Measurements from ENCODE around the gene RPL36A.
A peak's percentile ranks its signal among the peaks of the same experiment; 100 is the strongest.

RPL36A gene

DNA sequence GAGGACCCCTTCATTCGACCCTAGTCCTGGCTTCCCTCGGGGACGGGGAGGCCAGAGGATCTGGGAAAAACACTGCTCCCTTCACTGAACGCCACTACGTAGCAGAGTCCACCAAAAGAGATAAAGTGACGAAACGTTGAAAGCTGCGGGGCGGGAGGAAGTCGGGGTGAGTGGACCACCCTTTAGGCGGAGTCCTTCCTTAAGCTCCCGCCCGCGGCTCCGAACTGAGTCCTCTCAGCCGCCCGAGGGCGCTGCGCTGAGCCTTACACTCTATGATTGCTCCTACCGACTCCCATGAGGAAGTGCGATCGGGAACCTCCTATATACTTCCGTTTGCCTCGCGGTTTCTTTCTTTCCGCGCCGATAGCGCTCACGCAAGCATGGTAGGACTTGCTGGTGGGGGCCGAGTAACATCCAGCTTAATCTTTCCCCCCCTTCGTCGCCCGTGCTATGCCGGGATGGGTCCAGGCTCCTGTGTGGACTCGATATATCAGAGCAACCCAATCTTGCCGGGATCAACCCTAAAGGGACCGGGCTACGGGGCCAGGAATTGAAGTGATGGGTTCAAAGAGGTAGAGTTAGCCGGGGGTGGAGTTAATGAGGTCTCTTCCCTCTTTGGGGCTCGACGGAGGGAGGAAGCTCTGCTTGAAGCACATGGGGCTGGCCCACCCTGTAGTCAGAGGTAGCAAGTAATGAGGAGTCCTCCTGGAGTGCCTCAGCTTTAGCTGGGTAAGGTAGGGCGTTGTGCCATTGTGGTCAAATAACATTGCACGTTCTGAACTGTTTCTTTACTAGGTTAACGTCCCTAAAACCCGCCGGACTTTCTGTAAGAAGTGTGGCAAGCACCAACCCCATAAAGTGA lies at the start of gene RPL36A:
Gene RPL36A (plus strand): TSS at position 348 of the 862 bp plus-strand sequence. CDS start 33 bp downstream, at position 381.
- DNase-seq (ENCODE audit: low read depth in 2 of 3, low spot score in 1 of 3) = peak; percentile 65 to 77 (median 76)

- DNase-seq (ENCODE audit: low read depth in 2 of 3, low spot score in 1 of 3) = no peak
These were observed 42.9 kb upstream of the RPL36A start for GRCh38 chrX:101347859-101348451.

DNA sequence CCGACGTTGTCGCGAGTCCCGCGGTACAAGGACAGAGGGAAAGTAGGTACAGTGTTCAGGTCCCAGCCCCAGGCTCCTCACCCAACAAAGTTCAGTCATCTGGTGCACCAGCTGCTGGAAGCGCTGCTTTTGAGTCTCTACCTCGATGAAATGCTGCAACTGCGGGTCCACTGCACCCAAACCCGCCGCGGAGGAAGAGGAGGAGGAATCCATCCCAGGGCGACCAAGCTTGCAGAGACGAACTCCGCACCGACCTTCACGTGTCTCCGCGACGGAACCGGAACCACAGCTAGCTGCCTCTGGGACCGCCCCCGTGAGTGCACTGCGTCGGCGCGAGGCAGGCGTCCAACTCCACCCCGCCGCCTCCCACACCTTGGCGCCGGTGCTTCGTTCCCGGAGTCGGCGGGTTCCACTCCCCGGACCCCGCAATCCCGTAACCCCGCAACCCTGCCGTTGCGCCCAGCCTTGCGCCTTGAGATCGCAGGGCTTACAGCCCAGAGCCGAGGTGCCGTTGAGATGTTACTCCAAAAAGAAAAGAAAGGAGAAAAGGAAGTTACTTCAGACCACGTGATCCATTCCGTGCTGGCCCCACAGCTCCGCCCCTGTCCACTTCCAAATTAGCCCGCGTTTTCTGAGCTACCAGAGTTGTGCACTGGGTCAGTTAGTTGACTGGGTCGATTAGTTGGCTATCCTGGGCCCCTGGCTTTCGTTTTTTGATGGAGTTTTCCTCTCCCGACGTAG lies 42.2 kb upstream of the RPL36A start, which contains the start of gene TIMM8A:
Gene TIMM8A (minus strand): TSS at position 291 of the 741 bp plus-strand sequence. CDS start 78 bp downstream, at position 213.
- peak; percentile 50 to 72 (median 64) for DNase-seq (ENCODE audit: low read depth in 2 of 3, low spot score in 1 of 3)

DNA sequence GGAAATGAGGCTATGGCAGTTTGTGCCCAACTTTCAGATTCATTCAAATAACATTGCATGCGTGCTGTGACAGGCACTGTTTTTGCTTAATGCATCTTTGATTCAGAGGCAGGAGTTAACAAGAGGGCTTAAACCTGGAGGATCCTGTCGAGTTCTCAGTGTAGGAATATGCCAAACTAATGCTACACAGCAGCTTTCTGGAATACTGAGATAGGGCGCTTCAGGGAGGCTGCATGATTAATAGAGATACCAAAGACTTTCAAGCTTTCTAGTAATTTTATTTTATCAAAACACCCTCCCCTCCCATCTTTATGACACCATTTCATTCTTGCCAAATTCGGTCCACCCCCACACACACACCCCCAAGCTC lies 41.6 kb upstream of the RPL36A start:
- DNase-seq (ENCODE audit: low read depth in 2 of 3, low spot score in 1 of 3) = no peak

DNA sequence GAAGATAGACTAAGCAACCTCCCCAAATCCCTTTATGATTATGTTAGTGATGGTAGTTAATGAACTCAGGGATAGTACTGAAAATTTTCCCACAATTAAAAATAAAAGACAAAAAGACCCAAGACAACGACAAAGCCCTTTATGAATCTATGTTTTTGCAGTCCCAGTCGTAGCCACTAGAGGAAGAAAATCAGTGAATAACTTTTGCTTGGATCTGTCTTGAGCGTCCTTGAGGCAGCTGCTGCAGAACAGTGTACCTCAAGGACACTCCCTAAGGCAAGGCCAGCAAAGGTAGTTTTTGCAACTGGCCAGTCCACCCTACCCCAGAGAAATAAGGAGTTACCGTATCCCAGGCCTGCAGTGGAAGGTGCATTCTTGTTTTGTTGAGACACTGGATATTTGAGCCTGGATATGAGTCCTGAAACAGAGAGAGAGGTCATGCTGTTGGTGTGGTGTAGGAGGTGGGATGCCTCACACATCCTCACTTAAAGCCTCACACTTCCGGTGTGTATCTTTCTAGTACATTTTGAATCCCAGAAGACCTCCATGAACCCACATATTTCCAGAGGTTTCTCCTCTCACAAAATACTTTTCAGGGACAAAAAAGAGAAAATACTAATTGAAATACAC lies 33.5 kb upstream of the RPL36A start:
- DNase-seq (ENCODE audit: low read depth in 2 of 3, low spot score in 1 of 3) = no peak

DNA sequence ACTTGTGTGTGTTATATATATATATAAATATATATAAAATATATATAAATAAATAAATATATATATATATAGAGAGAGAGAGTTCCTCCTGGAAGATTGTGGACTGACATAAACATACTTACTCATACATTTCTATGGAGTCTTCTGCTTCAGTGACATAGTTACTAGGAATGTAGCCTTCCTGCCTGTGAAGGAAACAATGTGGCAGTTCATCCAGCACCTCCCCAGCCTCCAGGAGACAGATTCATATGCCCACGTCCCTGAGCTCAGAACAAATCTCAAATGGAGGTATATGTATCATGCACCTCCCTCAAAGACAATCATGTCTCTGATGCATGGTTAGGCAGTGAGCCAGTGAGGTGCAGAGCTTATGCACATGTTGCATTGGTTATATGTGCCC lies 30.8 kb upstream of the RPL36A start:
- DNase-seq (ENCODE audit: low read depth in 2 of 3, low spot score in 1 of 3) = no peak

GRCh38 chrX:101360390-101360789 lies 30.4 kb upstream of the RPL36A start:
- no peak for DNase-seq (ENCODE audit: low read depth in 2 of 3, low spot score in 1 of 3)

GRCh38 chrX:101362116-101362515 lies 28.7 kb upstream of the RPL36A start:
- DNase-seq (ENCODE audit: low read depth in 2 of 3, low spot score in 1 of 3) = no peak

DNA sequence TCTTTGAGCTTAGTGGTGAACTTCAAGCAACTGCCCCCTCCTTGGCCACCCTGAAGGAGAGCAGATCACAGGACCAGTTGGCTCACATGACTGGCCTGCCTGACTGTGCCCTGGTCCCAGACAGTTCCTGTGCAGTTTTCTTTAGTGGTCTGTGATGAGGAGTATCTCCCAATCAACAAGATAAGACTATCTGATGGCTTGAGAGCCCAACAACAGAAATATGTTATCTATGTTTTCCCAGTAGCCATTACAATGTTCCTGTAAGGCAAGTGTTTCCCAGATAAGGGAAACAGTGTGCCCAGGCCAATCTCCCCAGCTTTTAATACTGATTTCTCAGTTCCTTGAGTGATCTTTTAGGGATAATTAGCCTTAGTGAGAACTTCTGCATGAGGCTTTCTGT lies 28.1 kb upstream of the RPL36A start:
- no peak for DNase-seq (ENCODE audit: low read depth in 2 of 3, low spot score in 1 of 3)

DNA sequence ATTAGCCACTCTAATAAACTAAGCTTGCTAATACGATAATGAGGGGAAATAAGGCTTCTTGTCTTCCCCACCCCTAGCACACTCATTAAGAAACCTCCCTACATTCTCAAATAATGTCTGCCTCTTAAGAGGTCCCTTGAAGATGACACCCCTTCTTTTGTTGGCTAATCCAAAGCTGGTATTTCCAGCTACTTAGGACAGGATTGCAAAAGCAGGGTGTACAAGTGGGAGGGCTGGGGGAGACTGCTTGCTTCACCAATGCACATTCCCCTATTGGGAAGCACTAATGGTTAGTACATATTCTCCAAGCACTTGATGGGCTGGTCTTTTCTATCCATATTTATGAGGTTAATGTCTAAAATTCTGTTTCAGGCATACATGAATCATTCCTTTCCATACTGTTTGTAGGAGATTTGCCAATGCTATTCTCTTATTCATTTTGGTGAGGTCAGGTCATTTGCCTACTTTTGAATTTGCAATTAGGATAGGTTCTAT lies 25.5 kb upstream of the RPL36A start:
- DNase-seq (ENCODE audit: low read depth in 2 of 3, low spot score in 1 of 3) = no peak

DNA sequence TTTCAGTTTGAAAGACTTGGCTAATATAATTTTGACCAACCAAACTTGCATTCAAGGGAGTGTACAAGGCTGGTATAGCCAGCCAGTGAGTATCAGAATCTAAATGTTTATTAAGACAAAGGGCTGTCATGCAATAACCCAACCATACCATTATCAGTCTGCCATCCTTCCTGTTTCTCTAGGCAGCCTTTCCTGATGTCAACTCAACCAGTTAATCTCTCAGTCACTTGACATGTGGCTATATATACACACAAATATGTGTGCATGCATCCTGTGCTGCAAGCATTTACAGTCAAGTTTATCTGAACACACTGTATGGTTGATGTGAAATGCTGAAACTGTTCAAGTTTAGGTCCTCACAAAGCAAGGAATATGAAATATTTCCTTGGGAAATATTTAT lies 22.0 kb upstream of the RPL36A start:
- DNase-seq (ENCODE audit: low read depth in 2 of 3, low spot score in 1 of 3) = no peak

GRCh38 chrX:101369687-101370086 lies 21.1 kb upstream of the RPL36A start:
- DNase-seq (ENCODE audit: low read depth in 2 of 3, low spot score in 1 of 3) = no peak

- no peak for DNase-seq (ENCODE audit: low read depth in 2 of 3, low spot score in 1 of 3)
These were observed 19.8 kb upstream of the RPL36A start for GRCh38 chrX:101370888-101371504.

- DNase-seq (ENCODE audit: low read depth in 2 of 3, low spot score in 1 of 3) = no peak
These were observed 13.3 kb upstream of the RPL36A start for GRCh38 chrX:101377547-101377946.

DNA sequence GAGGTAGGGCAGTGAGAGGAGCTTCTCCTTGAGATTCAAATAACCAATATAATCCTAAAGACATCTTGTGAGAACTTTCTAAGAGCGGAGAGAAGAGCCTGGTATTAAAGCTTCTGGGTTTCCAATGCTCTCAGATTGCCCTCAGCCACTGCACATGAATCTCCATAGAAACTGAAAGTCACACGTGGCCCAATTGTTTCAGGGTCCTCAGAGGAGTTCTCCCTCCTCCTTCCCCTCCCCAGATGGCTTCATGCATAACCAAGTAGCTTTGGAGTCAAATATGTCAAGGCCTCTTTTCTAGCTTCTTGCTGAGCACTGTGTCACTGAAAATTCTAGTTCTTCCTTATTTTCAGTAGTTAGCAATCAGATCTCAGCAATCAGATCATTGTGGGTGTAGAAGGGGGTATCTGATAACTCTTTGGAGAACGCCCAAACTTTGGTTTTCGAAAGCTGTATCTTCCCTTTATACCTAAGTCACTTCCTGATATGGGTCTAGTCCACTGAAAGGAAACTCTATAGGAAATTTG lies 7.1 kb upstream of the RPL36A start:
- DNase-seq (ENCODE audit: low read depth in 2 of 3, low spot score in 1 of 3) = no peak

DNA sequence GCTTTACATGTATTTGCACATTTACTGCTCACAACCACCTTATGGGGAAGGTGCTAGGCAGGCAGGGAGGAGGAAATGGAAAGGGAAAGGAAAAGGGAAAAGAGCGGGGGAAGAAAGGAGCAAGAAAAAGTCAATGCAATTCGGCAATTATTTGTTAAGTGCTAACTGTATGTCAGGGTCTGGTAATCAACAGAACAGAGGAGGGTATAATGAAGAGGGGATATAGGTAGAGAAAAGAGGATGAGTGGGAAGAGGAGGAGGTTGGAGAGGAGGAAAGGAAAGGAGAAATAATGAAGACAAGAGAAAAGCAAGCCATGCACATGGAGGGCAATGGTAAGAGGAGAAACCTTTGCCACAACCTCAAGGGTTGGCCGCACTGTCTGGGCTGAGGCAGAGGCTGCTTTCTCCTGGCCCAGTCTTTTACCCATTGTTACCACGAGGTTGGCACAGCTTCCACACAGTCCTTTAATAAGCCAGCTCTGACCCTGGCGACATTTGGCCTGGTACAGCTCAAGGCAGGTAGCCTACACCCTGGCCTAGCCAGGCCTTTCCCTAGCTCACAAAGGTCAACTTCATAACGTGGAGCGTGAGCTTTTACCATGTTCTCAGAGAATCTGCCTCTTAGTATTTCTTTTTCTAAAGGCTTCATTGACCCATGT lies 5.7 kb upstream of the RPL36A start:
- no peak for DNase-seq (ENCODE audit: low read depth in 2 of 3, low spot score in 1 of 3)

GRCh38 chrX:101385795-101386541 lies 4.8 kb upstream of the RPL36A start, which contains the start of gene BTK:
Gene BTK (minus strand): TSS chrX:101386191. CDS start chrX:101375284, 10,907 bp downstream.
- DNase-seq (ENCODE audit: low read depth in 2 of 3, low spot score in 1 of 3) = no peak

- no peak for DNase-seq (ENCODE audit: low read depth in 2 of 3, low spot score in 1 of 3)
These were observed 4.3 kb upstream of the RPL36A start for GRCh38 chrX:101386542-101386885.

GRCh38 chrX:101388604-101389003 lies 2.2 kb upstream of the RPL36A start:
- DNase-seq (ENCODE audit: low read depth in 2 of 3, low spot score in 1 of 3) = no peak
